Ovary (tissue), 9 donors: Measurements from ENCODE around the gene KRCC1. TPM values are rescaled to one million over a fixed set of nuclear protein-coding genes. Genes with fewer than 3 reads are reported as not detected.

ENCODE experiments used
- DNase-seq, 5 donors: peaks; one replicate each; pipeline ENCODE4 v3.0.0-alpha.2; 2019 to 2020
- H3K27ac ChIP-seq, 2 donors: fragments of 200-600 bp; one replicate each; pipeline versions ENCODE4 v1.5.1 to v1.8.0; 2019 to 2022
- H3K27me3 ChIP-seq: fragments of 200-600 bp; one replicate; pipeline ENCODE4 v1.8.0; 2022
- H3K36me3 ChIP-seq: fragments of 200-600 bp; sonication (generic); one replicate; pipeline ENCODE4 v1.5.1; 2019
- H3K4me1 ChIP-seq: one replicate; pipeline ENCODE4 v1.8.1; 2013; ENCODE audit warnings: mild to moderate bottlenecking, moderate library complexity; ENCODE audit not compliant: insufficient read depth
- H3K4me3 ChIP-seq: fragments of 200-600 bp; sonication (generic); one replicate; pipeline ENCODE4 v1.5.1; 2017
- H3K9me3 ChIP-seq, 2 donors: fragments of 200-600 bp in 1 of 2; sonication (generic) in 1 of 2; one replicate each; pipeline versions ENCODE4 v1.5.1 to v1.8.1; 2013 to 2019; ENCODE audit warnings: mild to moderate bottlenecking in 1 of 2, moderate library complexity in 1 of 2
- EP300 ChIP-seq: sonication (generic); formaldehyde crosslinking; IDR thresholded peaks from one replicate; pipeline ENCODE4 v1.6.1; 2017; ENCODE audit warnings: antibody characterized with exemption
- POLR2A ChIP-seq: fragments of 450-650 bp; IDR thresholded peaks from one replicate; pipeline ENCODE4 v1.6.1; 2017; ENCODE audit warnings: antibody characterized with exemption, mild to moderate bottlenecking, moderate library complexity
- WGBS, 3 donors: extraction: QIAGEN DNeasy Blood & Tissue Kit in 1 of 3; methylation state at CpG; one replicate each; pipeline versions ENCODE4 v1.1.5 to v1.1.7; 2013 to 2017; 5-methylcytosine and 5-hydroxymethylcytosine counted together
- intact Hi-C, 4 donors: fragments of 100-400 bp; cut with DNase I; formaldehyde crosslinking; loops; one replicate each; pipeline versions ENCODE4 v1.11.0 to v1.15.1; 2022 to 2023
- polyA plus RNA-seq, 2 donors: library from polyadenylated mRNA; stranded (reverse); fragments of 200-250 nt in 1 of 2; fragments of 350-450 nt in 1 of 2; fragmentation: Illumina TruSeq in 1 of 2; extraction: RNeasy Lipid Tissue Mini Kit (QIAGEN cat#74804) in 1 of 2; gene quantifications; one replicate each; pipeline ENCODE4 v1.2.3, GENCODE V29; 2013 to 2014
- total RNA-seq, 7 donors: library from RNA; depleted of rRNA in 2 of 7; stranded (reverse); fragments of >200 nt in 2 of 7; fragmentation: NEBNext Ultra II Directional in 3 of 7; extraction: Animal tissue kit (Norgen Biotek cat#: 25700) in 3 of 7; gene quantifications; one replicate each; pipeline versions ENCODE4 v1.1.0 to v1.2.4, GENCODE V29; 2016 to 2023
- TF ChIP-seq, protein P1 (sequence below), 3 donors: fragments of 450-650 bp in 2 of 3; fragments of 200-600 bp in 1 of 3; IDR thresholded peaks; one replicate each; pipeline versions ENCODE4 v1.5.1 to v1.8.0; 2016 to 2022; ENCODE audit warnings: antibody characterized with exemption in 3 of 3, mild to moderate bottlenecking in 1 of 3
- donor health status: DM: no; HTN: no; CAD: no; lungs with moderate emphysema.
- donor health status: DM: no; HTN: no; CAD: no.
- donor health status: Bipolar disorder and iron deficiency.
- donor health status: DM: yes; HTN: yes; CAD: no.
- donor health status: DM: no; HTN: no; CAD: no.
- donor health status: DM: yes; HTN: yes; CAD: no.

Gene KRCC1
- total and polyA plus RNA-seq, 9 donors, result 17.1 to 25.7 (median 21.9) TPM

DNA sequence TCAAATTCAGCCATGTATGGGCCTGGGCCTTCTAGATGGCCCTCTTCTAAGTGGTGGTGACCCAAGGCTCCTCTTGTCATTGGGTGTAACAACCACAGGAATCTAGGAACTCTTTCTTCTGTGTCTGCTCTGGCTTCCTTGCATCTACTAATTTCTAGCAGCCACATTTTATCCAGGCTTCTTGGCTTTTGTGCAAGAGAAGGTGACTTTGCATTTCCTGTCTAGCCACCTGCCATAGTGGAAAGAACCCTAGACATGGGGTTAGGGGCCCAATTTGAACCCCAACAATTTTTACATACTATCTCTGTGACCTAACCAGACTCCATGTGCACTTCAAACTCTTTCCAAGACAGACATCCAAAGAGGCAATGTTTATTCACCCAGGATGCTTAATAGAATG is 37.2 kb upstream of the KRCC1 start:
- Histone ChIP-seq H3K4me3 (no peak overlapping the region), H3K27me3 (no peaks in the 10 kb centered on the region), H3K9me3 (no peaks in the 10 kb centered on the region), H3K4me1 (no peaks in the 10 kb centered on the region), H3K36me3 (no peaks in the 10 kb centered on the region), H3K27ac (no peak overlapping the region)
- no peak for DNase-seq
- intact Hi-C loops, result no loop called here
- TF ChIP-seq, protein P1, sequence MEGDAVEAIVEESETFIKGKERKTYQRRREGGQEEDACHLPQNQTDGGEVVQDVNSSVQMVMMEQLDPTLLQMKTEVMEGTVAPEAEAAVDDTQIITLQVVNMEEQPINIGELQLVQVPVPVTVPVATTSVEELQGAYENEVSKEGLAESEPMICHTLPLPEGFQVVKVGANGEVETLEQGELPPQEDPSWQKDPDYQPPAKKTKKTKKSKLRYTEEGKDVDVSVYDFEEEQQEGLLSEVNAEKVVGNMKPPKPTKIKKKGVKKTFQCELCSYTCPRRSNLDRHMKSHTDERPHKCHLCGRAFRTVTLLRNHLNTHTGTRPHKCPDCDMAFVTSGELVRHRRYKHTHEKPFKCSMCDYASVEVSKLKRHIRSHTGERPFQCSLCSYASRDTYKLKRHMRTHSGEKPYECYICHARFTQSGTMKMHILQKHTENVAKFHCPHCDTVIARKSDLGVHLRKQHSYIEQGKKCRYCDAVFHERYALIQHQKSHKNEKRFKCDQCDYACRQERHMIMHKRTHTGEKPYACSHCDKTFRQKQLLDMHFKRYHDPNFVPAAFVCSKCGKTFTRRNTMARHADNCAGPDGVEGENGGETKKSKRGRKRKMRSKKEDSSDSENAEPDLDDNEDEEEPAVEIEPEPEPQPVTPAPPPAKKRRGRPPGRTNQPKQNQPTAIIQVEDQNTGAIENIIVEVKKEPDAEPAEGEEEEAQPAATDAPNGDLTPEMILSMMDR (IDR thresholded peaks at IDR 0.05), result no peak
- TF ChIP-seq EP300 (no peak), POLR2A (no peak)

DNA sequence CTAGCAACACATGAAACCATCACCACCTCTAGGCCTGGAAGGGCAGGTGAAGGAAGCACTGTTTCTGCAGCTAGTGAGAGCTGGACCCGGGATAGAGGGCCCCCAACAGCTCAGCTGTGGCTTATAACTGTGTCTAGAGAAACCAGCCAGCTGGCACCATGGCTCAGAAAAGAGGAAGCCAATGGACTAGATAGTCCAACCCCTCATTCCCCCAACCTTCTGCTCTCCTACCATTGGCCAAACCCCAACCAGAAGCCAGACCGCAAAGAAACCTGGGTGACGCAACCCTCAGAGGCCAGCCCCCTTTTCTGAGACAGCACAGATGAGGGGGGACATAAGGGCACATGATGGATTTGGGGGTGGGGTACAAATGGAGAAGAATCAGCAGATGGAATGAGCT is 36.4 kb upstream of the KRCC1 start:
- no peak overlapping the region for H3K4me3 ChIP-seq
- 49 to 67% (median 57%) methylated on average over 3 of the region's 3 CpGs for WGBS, 3 donors
- H3K27me3 ChIP-seq, result no peaks in the 10 kb centered on the region
- no peaks in the 10 kb centered on the region for H3K36me3 ChIP-seq
- H3K9me3 ChIP-seq, result no peaks in the 10 kb centered on the region
- intact Hi-C loops, result no loop called here
- DNase-seq, result no peak
- no peak overlapping the region for H3K27ac ChIP-seq
- H3K4me1 ChIP-seq, result no peaks in the 10 kb centered on the region
- TF ChIP-seq EP300, result no peak
- TF ChIP-seq, protein P1 (IDR thresholded peaks at IDR 0.05), result no peak
- TF ChIP-seq POLR2A, result no peak

DNA sequence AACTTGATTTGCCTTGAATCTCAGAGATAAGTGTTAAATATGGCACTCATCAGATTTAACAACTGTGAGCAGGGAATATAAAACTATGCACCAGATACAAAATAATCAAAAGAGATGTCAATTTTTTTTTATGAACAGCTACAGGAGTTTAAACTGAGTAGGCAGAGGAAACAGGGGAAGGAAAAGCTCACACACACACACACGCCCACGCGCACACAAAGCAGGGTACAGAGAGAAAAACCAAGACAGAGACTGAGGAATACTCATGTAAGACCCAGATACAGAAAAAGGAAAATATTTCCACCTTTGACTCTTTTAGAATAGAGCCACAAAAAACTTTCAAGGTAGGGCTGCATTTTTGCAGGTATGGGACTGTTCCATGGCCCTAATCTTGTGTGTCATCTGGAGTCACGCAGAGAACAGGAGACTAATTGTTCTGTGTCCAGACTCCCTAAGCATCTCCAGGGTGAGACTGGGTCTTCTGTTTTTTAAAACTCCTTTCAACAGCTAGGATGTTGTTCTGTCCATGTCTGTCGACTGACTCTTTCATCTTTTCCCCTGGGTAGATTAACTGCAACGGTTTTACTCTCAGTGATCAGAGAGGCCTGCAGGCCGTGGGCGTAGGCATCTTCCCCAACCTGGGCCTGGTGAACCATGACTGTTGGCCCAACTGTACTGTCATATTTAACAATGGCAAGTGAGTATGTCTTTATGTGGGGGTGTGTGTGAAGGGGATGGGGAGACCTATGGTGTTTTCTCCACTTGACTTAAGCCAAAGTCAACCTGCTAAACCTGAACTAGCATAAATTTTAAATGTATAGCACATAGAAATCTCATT is 35.1 kb upstream of the KRCC1 start:
- H3K27ac ChIP-seq, result no peak overlapping the region
- no peak for DNase-seq
- TF ChIP-seq EP300 (no peak), POLR2A (no peak)
- TF ChIP-seq, protein P1 (IDR thresholded peaks at IDR 0.05), result no peak
- WGBS, 3 donors, result 66 to 69% (median 68%) methylated on average over 8 of the region's 8 CpGs
- no peaks in the 10 kb centered on the region for H3K27me3 ChIP-seq
- intact Hi-C loops, result no loop called here
- no peak overlapping the region for H3K4me3 ChIP-seq
- H3K9me3 ChIP-seq, result no peaks in the 10 kb centered on the region
- no peaks in the 10 kb centered on the region for H3K4me1 ChIP-seq
- H3K36me3 ChIP-seq, result no peaks in the 10 kb centered on the region

DNA sequence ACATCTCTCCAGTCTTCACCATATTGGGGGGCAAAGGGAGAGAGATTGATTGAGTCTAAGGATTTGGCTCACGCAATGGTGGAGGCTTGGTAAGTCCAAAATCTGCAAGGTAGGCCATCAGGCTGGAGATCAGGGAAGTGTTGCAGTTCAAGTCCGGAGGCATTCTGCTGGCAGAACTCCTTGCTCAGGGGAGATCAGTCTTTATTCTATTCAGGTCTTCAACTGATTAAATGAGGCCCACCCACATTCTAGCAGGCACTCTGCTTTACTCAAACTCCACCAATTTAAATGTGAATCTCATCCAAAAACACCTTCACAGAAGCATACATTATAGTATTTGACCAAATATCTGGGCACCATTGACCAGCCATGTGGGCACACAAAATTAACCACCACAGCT is 33.4 kb upstream of the KRCC1 start:
- H3K27me3 ChIP-seq, result no peaks in the 10 kb centered on the region
- 91 to 98% (median 93%) methylated on average over 2 of the region's 2 CpGs for WGBS, 3 donors
- DNase-seq, result no peak
- H3K9me3 ChIP-seq, result no peaks in the 10 kb centered on the region
- intact Hi-C loops, result no loop called here
- TF ChIP-seq, protein P1 (IDR thresholded peaks at IDR 0.05), result no peak
- TF ChIP-seq EP300 (no peak), POLR2A (no peak)
- H3K4me1 ChIP-seq, result no peaks in the 10 kb centered on the region
- H3K27ac ChIP-seq, result no peak overlapping the region
- H3K4me3 ChIP-seq, result no peak overlapping the region
- no peaks in the 10 kb centered on the region for H3K36me3 ChIP-seq
